SK-N-SH (cell line): Measurements from ENCODE around the gene GEMIN7.

Experiments used
- CTCF ChIP-seq: fragments of 200-600 bp; sonication (generic); IDR thresholded peaks from 2 replicates; pipeline ENCODE4 v1.6.1; 2017; ENCODE audit warnings: antibody characterized with exemption, mild to moderate bottlenecking, moderate library complexity
- PBX3 ChIP-seq: IDR thresholded peaks from 2 replicates; pipeline ENCODE4; 2012

GRCh38 chr19:45070214-45070613, 8.8 kb upstream of the GEMIN7 start:
- TF ChIP-seq CTCF (no peak), PBX3 (no peak)
